Measurements from ENCODE around the gene TMEM239.

GRCh38 chr20:2767768-2768631 lies 48.2 kb upstream of the TMEM239 start:
- TF ChIP-seq POLR2A (IDR thresholded peaks at IDR 0.05; ENCODE audit: low read depth, low read length), result no peak
- no peak for TF ChIP-seq POLR2AphosphoS5 (IDR thresholded peaks at IDR 0.05; ENCODE audit: low read depth, low read length)
